NCI-H2227 treated with DMSO at 0.1 percent for 48 hours (cell line): ENCODE measurements around the gene KRT83.
A peak's percentile ranks its signal among the peaks of the same experiment; 100 is the strongest.
"Not testable (repeated sequence)": the region's sequence is repeated elsewhere in the genome, so short reads cannot be mapped to it uniquely, and the experiment has no call there.

Experiments
- DNase-seq: peaks from one replicate; lab custom pipeline; 2025; lab: John Stamatoyannopoulos, UW

The KRT83 gene

GRCh38 chr12:52332381-52332780 lies 11.2 kb upstream of the KRT83 start:
- no peak for DNase-seq

GRCh38 chr12:52331833-52332232 lies 10.6 kb upstream of the KRT83 start:
- no peak for DNase-seq

- DNase-seq, result no peak
Measured at GRCh38 chr12:52331039-52331438, 9.8 kb upstream of the KRT83 start.

GRCh38 chr12:52327830-52328500 lies 6.8 kb upstream of the KRT83 start:
- no peak for DNase-seq

GRCh38 chr12:52327052-52327829 lies 6.0 kb upstream of the KRT83 start:
- DNase-seq, result peak; percentile 18

- DNase-seq, result no peak
Measured at GRCh38 chr12:52324153-52324444, 2.9 kb upstream of the KRT83 start.

- DNase-seq, result no peak
Measured at GRCh38 chr12:52323416-52324152, 2.4 kb upstream of the KRT83 start.

- no peak for DNase-seq
Measured at GRCh38 chr12:52323001-52323400, 1.8 kb upstream of the KRT83 start.

- DNase-seq, result no peak
Measured at GRCh38 chr12:52322069-52322468, 871 bp upstream of the KRT83 start.

- DNase-seq, result no peak
Measured at GRCh38 chr12:52321418-52321817, 220 bp upstream of the KRT83 start.

- DNase-seq, result no peak
Measured at GRCh38 chr12:52319097-52319496, 2.1 kb downstream of the KRT83 start.

GRCh38 chr12:52318241-52318990 lies 2.8 kb downstream of the KRT83 start:
- DNase-seq, result no peak

- no peak for DNase-seq
Measured at GRCh38 chr12:52317468-52318052, 3.6 kb downstream of the KRT83 start.

GRCh38 chr12:52316701-52317100 lies 4.5 kb downstream of the KRT83 start:
- no peak for DNase-seq

GRCh38 chr12:52316290-52316689 lies 4.9 kb downstream of the KRT83 start:
- DNase-seq, result no peak

- DNase-seq, result not testable (repeated sequence)
Measured at GRCh38 chr12:52315721-52316120, 5.5 kb downstream of the KRT83 start.

GRCh38 chr12:52314511-52314910 lies 6.7 kb downstream of the KRT83 start:
- DNase-seq, result no peak

- DNase-seq, result no peak
Measured at GRCh38 chr12:52313926-52314325, 7.3 kb downstream of the KRT83 start.

GRCh38 chr12:52313461-52313860 lies 7.7 kb downstream of the KRT83 start:
- DNase-seq, result no peak

GRCh38 chr12:52312086-52312485 lies 9.1 kb downstream of the KRT83 start:
- no peak for DNase-seq

- DNase-seq, result no peak
Measured at GRCh38 chr12:52311285-52311648, 9.9 kb downstream of the KRT83 start.

GRCh38 chr12:52310622-52311284 lies 10.4 kb downstream of the KRT83 start:
- DNase-seq, result no peak
